Fibroblast of lung (primary cell): ENCODE measurements around the gene C4orf33.

ENCODE experiments used
- EZH2 ChIP-seq: IDR thresholded peaks from 2 replicates; pipeline ENCODE4 v1.5.1; 2012; ENCODE audit warnings: low read length, control low read depth, mild to moderate bottlenecking; ENCODE audit errors: missing control alignments
- TF ChIP-seq, protein P1 (sequence below), 2 donors: IDR thresholded peaks in 1 of 2; conservative IDR thresholded peaks in 1 of 2; 1 replicate in 1 of 2; 2 replicates in 1 of 2; pipeline ENCODE4 v1.5.1; 2011 to 2012; ENCODE audit warnings: low read length in 2 of 2, control low read depth in 1 of 2, inconsistent platforms in 1 of 2, low read depth in 1 of 2, mild to moderate bottlenecking in 1 of 2

DNA sequence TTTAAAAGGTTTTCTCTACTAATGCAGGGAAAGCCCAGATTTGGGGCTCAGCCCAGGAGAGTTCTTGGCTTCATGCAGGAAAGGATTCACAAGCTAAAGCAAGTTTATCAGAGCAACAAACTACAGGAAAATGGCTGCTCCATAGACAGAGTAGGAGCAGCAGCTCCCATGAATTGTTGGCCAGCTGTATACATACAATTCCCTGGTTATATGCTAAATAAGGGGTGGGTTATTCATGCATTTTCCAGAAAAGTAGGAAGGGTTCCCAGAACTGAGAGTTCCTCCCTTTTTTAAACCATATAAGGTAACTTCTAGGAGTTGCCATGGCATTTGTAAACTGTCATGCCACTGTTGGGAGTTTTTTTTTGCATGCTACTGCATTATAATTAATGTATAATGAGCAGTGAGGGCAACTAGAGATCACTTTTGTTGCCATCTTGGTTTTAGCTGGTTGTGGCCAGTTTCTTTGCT, 2.6 kb downstream of the C4orf33 start:
- TF ChIP-seq EZH2 = no peak
- TF ChIP-seq, protein P1, sequence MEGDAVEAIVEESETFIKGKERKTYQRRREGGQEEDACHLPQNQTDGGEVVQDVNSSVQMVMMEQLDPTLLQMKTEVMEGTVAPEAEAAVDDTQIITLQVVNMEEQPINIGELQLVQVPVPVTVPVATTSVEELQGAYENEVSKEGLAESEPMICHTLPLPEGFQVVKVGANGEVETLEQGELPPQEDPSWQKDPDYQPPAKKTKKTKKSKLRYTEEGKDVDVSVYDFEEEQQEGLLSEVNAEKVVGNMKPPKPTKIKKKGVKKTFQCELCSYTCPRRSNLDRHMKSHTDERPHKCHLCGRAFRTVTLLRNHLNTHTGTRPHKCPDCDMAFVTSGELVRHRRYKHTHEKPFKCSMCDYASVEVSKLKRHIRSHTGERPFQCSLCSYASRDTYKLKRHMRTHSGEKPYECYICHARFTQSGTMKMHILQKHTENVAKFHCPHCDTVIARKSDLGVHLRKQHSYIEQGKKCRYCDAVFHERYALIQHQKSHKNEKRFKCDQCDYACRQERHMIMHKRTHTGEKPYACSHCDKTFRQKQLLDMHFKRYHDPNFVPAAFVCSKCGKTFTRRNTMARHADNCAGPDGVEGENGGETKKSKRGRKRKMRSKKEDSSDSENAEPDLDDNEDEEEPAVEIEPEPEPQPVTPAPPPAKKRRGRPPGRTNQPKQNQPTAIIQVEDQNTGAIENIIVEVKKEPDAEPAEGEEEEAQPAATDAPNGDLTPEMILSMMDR (conservative IDR thresholded peaks at IDR 0.05 in 1 of 2, IDR thresholded peaks at IDR 0.05 in 1 of 2; ENCODE audit: low read depth in 1 of 2, low read length in 2 of 2) = no peak
